HepG2 (cell line): ENCODE data around the gene MIER2.

Experiments
- ATF7 ChIP-seq, 2 experiments: fragments of 450-650 bp in 1 of 2; sonication (generic) in 1 of 2; formaldehyde crosslinking in 1 of 2; IDR thresholded peaks; 2 replicates each; pipeline versions ENCODE4 v1.4.0 to v1.6.1; 2016 to 2020; ENCODE audit warnings: antibody characterized with exemption in 1 of 2, mild to moderate bottlenecking in 1 of 2, missing genetic modification reagents in 1 of 2
- CTCF ChIP-seq: sonication (generic); formaldehyde crosslinking; IDR thresholded peaks from 2 replicates; pipeline ENCODE4 v1.5.0; 2020; ENCODE audit warnings: mild to moderate bottlenecking, missing genetic modification reagents, moderate library complexity
- GATAD1 ChIP-seq: IDR thresholded peaks from 2 replicates; pipeline ENCODE4 v1.6.1; 2016; ENCODE audit warnings: missing genetic modification reagents, missing compliant biosample characterization
- TAF1 ChIP-seq: sonication (generic); formaldehyde crosslinking; IDR thresholded peaks from 2 replicates; pipeline ENCODE4 v1.4.0; 2020; ENCODE audit warnings: missing genetic modification reagents
- ZNF256 ChIP-seq: sonication (generic); formaldehyde crosslinking; conservative IDR thresholded peaks from 2 replicates; pipeline ENCODE4 v1.4.0; 2020; ENCODE audit warnings: missing genetic modification reagents

- TF ChIP-seq ZNF256 (CRISPR knock-in tag) (no peak), GATAD1 (CRISPR knock-in tag) (no peak), TAF1 (CRISPR knock-in tag) (no peak), ATF7 (IDR thresholded peaks at IDR 0.05) (no peak), ATF7 (CRISPR knock-in tag; IDR thresholded peaks at IDR 0.05) (no peak), CTCF (CRISPR knock-in tag) (no peak)
Measured at GRCh38 chr19:279231-279630, 65.4 kb downstream of the MIER2 start.
